NT2/D1 (cell line): ENCODE results near the gene PRKRIP1.

Experiments
- SUZ12 ChIP-seq: IDR thresholded peaks from 2 replicates; pipeline ENCODE4 v1.6.1; 2011; ENCODE audit not compliant: insufficient read length, insufficient read depth; ENCODE audit errors: extremely low read depth
- YY1 ChIP-seq: IDR thresholded peaks from 2 replicates; pipeline ENCODE4 v1.6.1; 2011; ENCODE audit not compliant: insufficient read length, insufficient read depth
- ZNF274 ChIP-seq: IDR thresholded peaks from 2 replicates; pipeline ENCODE4 v1.6.1; 2011; ENCODE audit warnings: mild to moderate bottlenecking, low read depth, low read length

DNA sequence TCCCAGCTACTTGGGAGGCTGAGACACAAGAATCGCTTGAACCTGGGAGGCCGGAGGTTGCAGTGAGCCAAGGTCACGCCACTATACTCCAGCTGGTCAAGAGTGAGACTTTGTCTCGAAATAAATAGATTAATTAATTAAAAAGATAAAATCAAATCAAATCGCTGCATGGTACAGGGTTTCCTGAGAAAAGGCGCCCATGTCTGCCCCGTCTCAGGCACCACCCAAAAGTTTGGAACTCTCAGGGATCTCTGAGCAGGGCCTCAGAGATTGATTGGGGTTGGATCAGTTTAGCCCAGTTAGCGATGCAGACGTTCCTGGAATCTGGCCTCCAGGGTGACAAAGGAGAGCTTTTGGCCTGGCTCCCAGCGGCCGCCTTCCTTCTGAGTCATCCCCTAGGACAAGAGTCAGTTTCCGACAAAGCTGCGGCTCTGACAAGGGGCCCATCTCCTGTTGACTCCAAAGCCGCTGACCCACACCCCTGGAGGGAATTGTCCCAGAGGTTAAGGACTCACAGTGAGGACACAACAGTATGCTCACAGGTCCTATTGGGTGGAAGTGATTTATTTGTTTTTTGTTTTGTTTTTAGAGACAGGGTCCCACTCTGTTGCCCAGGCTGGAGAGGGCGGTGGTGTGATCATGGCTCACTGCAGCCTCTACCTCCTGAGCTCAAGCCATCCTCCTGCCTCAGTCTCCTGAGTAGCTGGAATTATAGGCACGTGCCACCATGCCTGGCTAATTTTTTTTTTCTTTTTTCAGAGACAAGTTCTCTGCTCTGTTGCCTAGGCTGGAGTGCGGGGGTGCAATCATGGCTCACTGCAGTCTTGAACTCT is 44.0 kb downstream of the PRKRIP1 start:
- TF ChIP-seq SUZ12 (no peak), ZNF274 (no peak), YY1 (no peak)
